Neutrophil (primary cell): ENCODE data around the gene ZNF653.
"Not testable (repeated sequence)": the region's sequence is repeated elsewhere in the genome, so short reads cannot be mapped to it uniquely, and the experiment has no call there.

ENCODE experiments used
- H3K27ac ChIP-seq: fragments of 200-600 bp; sonication (generic); 2 replicates; pipeline ENCODE4 v1.5.1; 2016; ENCODE audit warnings: mild to moderate bottlenecking, moderate library complexity
- H3K27me3 ChIP-seq: fragments of 200-600 bp; sonication (generic); 2 replicates; pipeline ENCODE4 v1.6.0; 2016; ENCODE audit warnings: mild to moderate bottlenecking
- H3K36me3 ChIP-seq: fragments of 200-600 bp; sonication (generic); 2 replicates; pipeline ENCODE4 v1.5.1; 2017
- H3K4me1 ChIP-seq, 2 experiments: fragments of 200-600 bp in 1 of 2; sonication (generic) in 1 of 2; 1 replicate in 1 of 2; 2 replicates in 1 of 2; pipeline versions ENCODE4 v1.5.1 to v1.6.1; 2013 to 2016; ENCODE audit warnings: low read depth in 1 of 2, low read length in 1 of 2, mild to moderate bottlenecking in 1 of 2, moderate library complexity in 1 of 2; ENCODE audit not compliant: control insufficient read depth in 1 of 2, insufficient read depth in 1 of 2
- H3K4me3 ChIP-seq, 2 experiments: fragments of 200-600 bp in 1 of 2; sonication (generic) in 1 of 2; 1 replicate in 1 of 2; 2 replicates in 1 of 2; pipeline ENCODE4 v1.5.1; 2013 to 2016; ENCODE audit warnings: low read depth in 1 of 2, low read length in 1 of 2, mild to moderate bottlenecking in 1 of 2, moderate library complexity in 1 of 2
- H3K9me3 ChIP-seq: fragments of 200-600 bp; sonication (generic); 2 replicates; pipeline ENCODE4 v1.5.1; 2016
- CTCF ChIP-seq: fragments of 200-600 bp; sonication (generic); IDR thresholded peaks from 2 replicates; pipeline ENCODE4 v1.5.1; 2016; ENCODE audit warnings: antibody characterized with exemption

ZNF653 gene

DNA sequence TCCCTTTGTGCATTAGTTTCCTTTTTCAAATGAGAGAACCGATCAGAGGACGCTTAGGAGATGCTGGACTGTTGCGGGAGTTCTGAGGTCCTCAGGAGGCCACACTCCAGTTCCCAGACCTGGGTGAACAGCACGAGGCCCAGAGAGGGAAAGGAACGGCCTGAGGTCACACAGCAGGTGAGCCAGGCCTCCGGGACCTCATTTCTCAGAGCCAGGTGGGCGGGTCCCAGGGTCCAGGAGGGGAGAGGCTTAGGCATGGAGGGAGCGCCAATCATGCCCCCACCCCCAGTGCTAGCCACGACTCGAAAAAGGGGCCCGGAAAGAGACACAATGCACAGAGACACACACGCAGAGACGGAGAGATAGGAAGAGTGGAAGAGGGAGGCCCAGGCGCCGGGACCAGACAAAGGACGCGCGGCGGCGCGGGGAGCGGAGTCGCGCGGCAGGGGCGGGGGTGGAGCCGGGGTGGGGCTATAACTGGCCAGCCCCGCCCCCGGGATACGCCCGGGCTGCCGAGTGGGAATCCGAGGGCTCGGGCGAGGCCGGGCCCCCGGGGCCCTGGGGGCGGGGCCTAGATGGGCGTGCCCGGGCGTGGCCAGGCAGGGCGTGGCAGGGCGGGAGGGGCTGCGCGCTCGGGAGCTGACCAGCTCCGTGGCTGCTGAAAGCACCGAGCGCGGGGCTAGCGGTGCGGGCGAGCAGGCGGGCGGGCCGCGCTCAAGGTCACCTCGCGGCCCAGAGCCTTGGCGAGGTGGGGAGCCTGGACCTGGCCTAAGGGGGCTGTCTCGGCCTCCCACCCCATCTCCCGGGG is 26.3 kb downstream of the ZNF653 start:
- H3K27me3 ChIP-seq = peaks cover 91% of the 10 kb centered on the region
- H3K4me3 ChIP-seq = no peak overlapping the region
- no peaks in the 10 kb centered on the region for H3K9me3 ChIP-seq
- H3K27ac ChIP-seq = no peak overlapping the region
- peaks cover 15 to 34% of the 10 kb centered on the region in 2 experiments for H3K4me1 ChIP-seq
- TF ChIP-seq CTCF = no peak
- H3K36me3 ChIP-seq = no peaks in the 10 kb centered on the region

DNA sequence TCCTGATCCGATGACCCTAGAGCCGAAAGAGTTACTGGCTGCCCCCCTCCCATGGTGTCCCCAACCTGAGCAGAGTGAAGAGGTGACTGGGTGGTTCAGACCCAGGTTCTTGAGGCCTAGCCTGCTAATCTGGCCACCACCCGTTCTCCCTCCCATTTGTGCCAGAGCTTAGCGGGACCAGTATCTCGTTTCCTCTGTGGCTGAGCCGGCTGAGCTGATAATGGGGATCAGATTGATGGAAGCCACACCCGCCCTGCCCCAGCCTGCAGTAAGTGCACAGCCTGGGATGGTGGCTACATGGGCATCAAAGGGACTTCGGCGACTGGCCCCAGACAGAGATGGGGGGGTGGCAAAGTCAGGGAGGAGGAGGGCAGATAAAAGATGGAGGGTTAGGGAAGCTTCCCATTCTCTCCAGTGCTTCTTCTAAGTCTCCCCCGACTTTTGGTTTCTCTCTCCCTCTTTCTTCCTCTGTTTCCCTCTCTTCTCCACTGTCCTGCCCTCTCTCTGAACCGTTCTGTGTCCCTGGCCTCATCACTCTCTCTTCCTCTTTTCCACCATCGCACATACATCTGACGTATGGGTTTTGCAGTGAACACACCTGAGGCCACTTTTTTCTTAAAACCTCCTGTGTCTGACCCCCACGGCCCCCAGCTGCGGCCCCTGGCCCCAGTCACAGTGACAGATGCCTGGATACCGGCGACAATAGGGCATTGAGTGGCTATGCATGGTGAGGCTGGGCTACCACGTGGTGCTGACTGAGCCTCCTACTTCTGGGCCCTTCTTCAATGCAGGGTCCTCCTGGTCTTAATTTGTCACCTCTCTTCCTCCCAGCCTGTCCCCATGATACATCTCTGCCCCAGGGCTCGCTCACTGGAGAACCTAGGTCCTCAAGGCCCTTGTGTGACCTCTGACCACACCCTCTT is 27.2 kb downstream of the ZNF653 start:
- no peak overlapping the region for H3K4me3 ChIP-seq
- H3K27ac ChIP-seq = no peak overlapping the region
- H3K36me3 ChIP-seq = no peaks in the 10 kb centered on the region
- no peaks in the 10 kb centered on the region for H3K9me3 ChIP-seq
- TF ChIP-seq CTCF = no peak
- H3K27me3 ChIP-seq = peaks cover 98% of the 10 kb centered on the region
- peaks cover 15 to 34% of the 10 kb centered on the region in 2 experiments for H3K4me1 ChIP-seq

GRCh38 chr19:11475861-11476260 is 29.8 kb downstream of the ZNF653 start:
- Histone ChIP-seq H3K9me3 (no peaks in the 10 kb centered on the region), H3K36me3 (no peaks in the 10 kb centered on the region), H3K4me3 (no peak overlapping the region), H3K4me1 (peaks cover 6 to 15% of the 10 kb centered on the region in 2 experiments), H3K27ac (no peak overlapping the region), H3K27me3 (peaks cover 85% of the 10 kb centered on the region)
- TF ChIP-seq CTCF = no peak

GRCh38 chr19:11475343-11475742 is 30.3 kb downstream of the ZNF653 start:
- not testable (repeated sequence) for H3K27ac ChIP-seq, H3K9me3 ChIP-seq, H3K4me1 ChIP-seq, H3K4me3 ChIP-seq, H3K36me3 ChIP-seq
- peaks cover 80% of the 10 kb centered on the region for H3K27me3 ChIP-seq

- no peaks in the 10 kb centered on the region for H3K9me3 ChIP-seq
- peaks cover 63% of the 10 kb centered on the region for H3K27me3 ChIP-seq
- no peaks in the 10 kb centered on the region for H3K4me1 ChIP-seq
- no peaks in the 10 kb centered on the region for H3K36me3 ChIP-seq
- no peak for TF ChIP-seq CTCF
- no peak overlapping the region for H3K27ac ChIP-seq
- H3K4me3 ChIP-seq = no peak overlapping the region
Measured at GRCh38 chr19:11473725-11474124, 31.9 kb downstream of the ZNF653 start.

DNA sequence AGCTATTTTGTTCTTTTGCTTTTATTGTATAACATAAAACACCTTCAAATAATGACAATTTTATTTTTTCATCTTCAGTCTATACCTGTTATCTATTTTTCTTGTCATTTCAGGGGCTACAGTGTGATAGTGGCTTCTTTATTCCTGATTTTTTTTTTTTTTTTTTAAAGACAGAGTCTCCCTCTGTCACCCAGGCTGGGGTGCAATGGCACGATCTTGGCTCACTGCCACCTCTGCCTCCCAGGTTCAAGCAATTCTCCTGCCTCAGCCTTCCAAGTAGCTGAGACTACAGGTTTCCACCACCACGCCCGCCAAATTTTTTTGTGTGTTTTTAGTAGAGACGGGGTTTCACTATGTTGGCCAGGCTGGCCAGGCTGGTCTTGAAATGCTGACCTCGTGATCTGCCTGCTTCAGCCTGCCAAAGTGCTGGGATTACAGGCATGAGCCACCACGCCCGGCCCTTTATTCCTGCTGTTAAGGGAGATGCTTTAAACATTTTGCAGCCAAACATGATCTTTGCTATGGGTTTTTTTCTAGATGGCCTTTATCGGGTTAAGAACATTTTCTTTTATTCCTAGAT is 37.3 kb downstream of the ZNF653 start:
- peaks cover 15% of the 10 kb centered on the region for H3K27me3 ChIP-seq
- not testable (repeated sequence) for H3K27ac ChIP-seq, H3K4me1 ChIP-seq, H3K9me3 ChIP-seq, H3K36me3 ChIP-seq, H3K4me3 ChIP-seq
